ENCODE measurements around the gene PRXL2B.
"Not testable (repeated sequence)": the region's sequence is repeated elsewhere in the genome, so short reads cannot be mapped to it uniquely, and the experiment has no call there.

PRXL2B gene

GRCh38 chr1:2612591-2613365 lies 26.2 kb downstream of the PRXL2B start:
- no peak for DNase-seq (ENCODE audit: low spot score)

GRCh38 chr1:2614145-2614544 lies 27.6 kb downstream of the PRXL2B start:
- DNase-seq (ENCODE audit: low spot score), result no peak

- DNase-seq (ENCODE audit: low spot score), result no peak
These were observed 31.4 kb downstream of the PRXL2B start for GRCh38 chr1:2617971-2618470.

- DNase-seq (ENCODE audit: low spot score), result no peak
These were observed 37.2 kb downstream of the PRXL2B start for GRCh38 chr1:2623571-2624337.

GRCh38 chr1:2624735-2625300 lies 38.2 kb downstream of the PRXL2B start:
- DNase-seq (ENCODE audit: low spot score), result no peak

GRCh38 chr1:2625311-2625710 lies 38.7 kb downstream of the PRXL2B start:
- DNase-seq (ENCODE audit: low spot score), result no peak

GRCh38 chr1:2625748-2626147 lies 39.2 kb downstream of the PRXL2B start:
- not testable (repeated sequence) for DNase-seq (ENCODE audit: low spot score)

GRCh38 chr1:2627746-2628145 lies 41.2 kb downstream of the PRXL2B start:
- DNase-seq (ENCODE audit: low spot score), result no peak

- no peak for DNase-seq (ENCODE audit: low spot score)
These were observed 41.8 kb downstream of the PRXL2B start for GRCh38 chr1:2628191-2628932.

GRCh38 chr1:2628933-2629626 lies 42.5 kb downstream of the PRXL2B start:
- no peak for DNase-seq (ENCODE audit: low spot score)

- DNase-seq (ENCODE audit: low spot score), result no peak
These were observed 43.3 kb downstream of the PRXL2B start for GRCh38 chr1:2629627-2630497.

- no peak for DNase-seq (ENCODE audit: low spot score)
These were observed 44.0 kb downstream of the PRXL2B start for GRCh38 chr1:2630498-2631135.

GRCh38 chr1:2631136-2632050 lies 44.8 kb downstream of the PRXL2B start:
- DNase-seq (ENCODE audit: low spot score), result no peak

- DNase-seq (ENCODE audit: low spot score), result no peak
These were observed 45.5 kb downstream of the PRXL2B start for GRCh38 chr1:2632051-2632430.

- no peak for DNase-seq (ENCODE audit: low spot score)
These were observed 46.2 kb downstream of the PRXL2B start, which contains the start of gene MMEL1 for GRCh38 chr1:2632561-2633361. Gene MMEL1 (minus strand): TSS chr1:2633016. CDS start chr1:2629484, 3,532 bp downstream.

- DNase-seq (ENCODE audit: low spot score), result no peak
These were observed 46.9 kb downstream of the PRXL2B start for GRCh38 chr1:2633366-2633935.

- DNase-seq (ENCODE audit: low spot score), result no peak
These were observed 47.4 kb downstream of the PRXL2B start for GRCh38 chr1:2633936-2634491.
